Measurements from ENCODE around the gene NOP9. TPM values are rescaled to one million over a fixed set of nuclear protein-coding genes. Genes with fewer than 3 reads are reported as not detected.
A peak's percentile ranks its signal among the peaks of the same experiment; 100 is the strongest.

The NOP9 gene
- total RNA-seq, 1 experiment from 2014 or later: 32.4 TPM

DNA sequence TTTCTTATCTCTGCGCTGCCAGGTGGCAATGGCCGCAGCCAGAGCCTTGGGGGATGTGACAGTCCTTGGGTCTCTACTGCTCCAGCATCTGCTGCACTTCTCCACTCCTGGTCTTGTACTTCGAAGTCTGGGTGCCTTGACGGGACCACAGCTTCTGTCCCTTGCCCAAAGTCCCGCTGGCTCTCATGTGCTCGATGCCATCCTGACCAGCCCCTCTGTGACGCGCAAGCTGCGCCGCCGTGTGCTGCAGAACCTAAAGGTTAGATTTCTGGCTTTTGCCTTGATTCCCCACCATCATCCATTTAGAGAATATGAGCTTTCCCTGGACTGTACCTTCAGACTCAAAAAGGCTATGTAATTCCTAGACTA lies 4.4 kb downstream of the NOP9 start:
- Histone ChIP-seq H3K36me3 (replicated peaks; ENCODE audit: control insufficient read depth, insufficient read depth, low read length) (peaks cover 47% of the 10 kb centered on the region), H3K27me3 (ENCODE audit: control insufficient read depth, insufficient read depth, low read length) (no peaks in the 10 kb centered on the region), H3K4me3 (ENCODE audit: insufficient read depth, low read depth, low read length) (no peak overlapping the region)
- no peak for DNase-seq

DNA sequence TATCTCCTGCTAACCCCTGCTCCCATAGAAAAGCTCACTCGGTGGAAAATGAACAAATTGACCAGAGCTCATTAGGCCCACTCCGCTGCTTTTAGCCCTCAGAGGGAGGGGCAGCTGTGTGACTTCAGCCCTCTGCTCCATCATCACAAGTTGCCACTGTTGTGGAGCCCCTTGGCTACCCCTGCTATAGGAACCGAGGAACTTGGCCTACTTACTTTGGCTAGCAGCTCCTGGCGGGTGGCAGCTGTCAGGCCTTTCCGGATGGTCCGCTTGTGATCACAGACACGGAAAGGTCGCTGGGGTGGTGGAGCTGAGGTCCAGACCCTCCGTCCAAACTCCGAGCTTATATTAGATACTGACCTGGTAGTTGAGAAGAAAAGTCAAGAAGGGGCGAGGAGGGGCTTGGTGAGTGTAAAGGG lies 7.5 kb downstream of the NOP9 start:
- H3K27me3 ChIP-seq (ENCODE audit: control insufficient read depth, insufficient read depth, low read length): no peaks in the 10 kb centered on the region
- peaks cover 42% of the 10 kb centered on the region for H3K36me3 ChIP-seq (replicated peaks; ENCODE audit: control insufficient read depth, insufficient read depth, low read length)
- no peak overlapping the region for H3K4me3 ChIP-seq (ENCODE audit: insufficient read depth, low read depth, low read length)
- DNase-seq: no peak

DNA sequence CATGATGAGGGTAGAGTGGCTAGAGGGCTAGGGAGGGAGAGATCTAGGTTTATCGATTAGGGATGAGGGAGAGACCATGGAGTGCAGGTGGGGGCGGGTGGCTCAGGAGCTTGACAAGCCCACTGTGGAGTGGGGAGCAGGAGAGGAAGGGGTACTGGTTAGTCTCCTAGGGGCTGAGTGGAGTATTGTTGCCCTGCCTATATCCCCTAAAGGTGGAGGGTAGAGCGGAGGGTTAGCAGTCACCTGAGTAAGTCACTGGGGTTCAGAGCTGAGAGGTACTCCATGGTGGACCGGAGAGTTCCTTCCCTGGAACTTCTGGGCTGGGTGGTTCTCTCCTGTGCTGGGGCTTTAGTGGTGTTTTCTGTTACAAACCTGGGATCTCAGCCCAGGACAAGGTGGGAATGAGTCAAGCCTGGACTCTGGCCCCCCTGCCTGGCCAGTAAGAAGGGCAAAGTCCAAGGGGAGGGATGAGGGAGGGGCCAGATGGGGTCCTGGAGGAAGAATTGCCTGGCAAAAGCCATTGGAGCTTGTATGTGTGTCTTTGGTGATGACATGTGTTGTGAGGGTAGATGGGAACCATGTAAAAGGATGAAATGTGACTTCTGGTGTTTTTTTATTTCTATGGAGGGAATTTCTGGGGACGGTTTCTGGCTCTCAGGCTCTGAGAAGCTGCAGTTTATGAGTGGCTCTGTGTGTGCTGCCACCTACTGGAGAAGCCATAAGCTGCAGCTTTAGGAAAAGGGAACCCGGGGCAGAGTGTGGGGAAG lies 8.1 kb downstream of the NOP9 start, which contains the start of gene CIDEB:
Gene CIDEB, minus strand, starts transcription at position 403 of the 767 bp plus-strand sequence. Its CDS starts 119 bp downstream, at position 284.
- H3K27me3 ChIP-seq (ENCODE audit: control insufficient read depth, insufficient read depth, low read length): no peaks in the 10 kb centered on the region
- peak; percentile 90 for DNase-seq
- no peak within 1 kb of the TSS for H3K4me3 ChIP-seq (ENCODE audit: insufficient read depth, low read depth, low read length)
- peaks cover 36% of the 10 kb centered on the region for H3K36me3 ChIP-seq (replicated peaks; ENCODE audit: control insufficient read depth, insufficient read depth, low read length)

DNA sequence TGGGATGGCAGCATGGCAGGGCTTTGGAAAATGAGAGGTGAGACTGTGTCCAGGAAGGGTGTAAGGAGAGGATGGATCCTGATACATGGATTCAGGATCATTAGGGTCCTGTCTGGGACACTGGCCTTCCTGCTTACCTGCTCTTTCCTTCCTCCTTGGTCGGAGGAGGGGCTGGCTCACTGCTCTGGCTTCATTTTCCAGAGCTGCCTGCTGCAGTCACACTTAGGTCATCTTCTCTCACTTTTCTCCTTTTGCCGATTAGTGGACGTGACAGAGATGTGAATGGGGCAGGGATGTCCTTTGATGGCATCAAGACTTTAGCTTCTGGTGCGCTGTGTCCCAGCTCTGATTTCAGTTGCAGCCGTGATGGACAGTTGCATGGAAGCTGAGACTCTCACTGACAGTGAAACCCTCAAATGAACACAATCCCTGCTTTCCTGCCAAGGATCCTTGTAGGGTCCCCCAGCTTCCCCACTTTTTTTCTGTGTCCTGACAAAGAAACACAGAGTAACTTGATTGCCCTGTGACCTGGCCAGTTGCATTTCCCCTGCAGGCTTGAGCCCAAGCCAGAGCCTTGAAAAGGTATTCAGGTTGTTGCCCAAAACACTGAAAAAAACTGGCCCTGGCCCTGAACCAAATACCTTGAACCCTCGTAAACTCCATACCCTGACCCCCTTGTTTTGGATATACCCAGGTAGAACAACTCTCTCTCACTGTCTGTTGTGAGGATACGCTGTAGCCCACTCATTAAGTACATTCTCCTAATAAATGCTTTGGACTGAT lies 8.9 kb downstream of the NOP9 start:
- no peak for DNase-seq
- Histone ChIP-seq H3K27me3 (ENCODE audit: control insufficient read depth, insufficient read depth, low read length) (no peaks in the 10 kb centered on the region), H3K36me3 (replicated peaks; ENCODE audit: control insufficient read depth, insufficient read depth, low read length) (peaks cover 32% of the 10 kb centered on the region), H3K4me3 (ENCODE audit: insufficient read depth, low read depth, low read length) (no peak overlapping the region)

DNA sequence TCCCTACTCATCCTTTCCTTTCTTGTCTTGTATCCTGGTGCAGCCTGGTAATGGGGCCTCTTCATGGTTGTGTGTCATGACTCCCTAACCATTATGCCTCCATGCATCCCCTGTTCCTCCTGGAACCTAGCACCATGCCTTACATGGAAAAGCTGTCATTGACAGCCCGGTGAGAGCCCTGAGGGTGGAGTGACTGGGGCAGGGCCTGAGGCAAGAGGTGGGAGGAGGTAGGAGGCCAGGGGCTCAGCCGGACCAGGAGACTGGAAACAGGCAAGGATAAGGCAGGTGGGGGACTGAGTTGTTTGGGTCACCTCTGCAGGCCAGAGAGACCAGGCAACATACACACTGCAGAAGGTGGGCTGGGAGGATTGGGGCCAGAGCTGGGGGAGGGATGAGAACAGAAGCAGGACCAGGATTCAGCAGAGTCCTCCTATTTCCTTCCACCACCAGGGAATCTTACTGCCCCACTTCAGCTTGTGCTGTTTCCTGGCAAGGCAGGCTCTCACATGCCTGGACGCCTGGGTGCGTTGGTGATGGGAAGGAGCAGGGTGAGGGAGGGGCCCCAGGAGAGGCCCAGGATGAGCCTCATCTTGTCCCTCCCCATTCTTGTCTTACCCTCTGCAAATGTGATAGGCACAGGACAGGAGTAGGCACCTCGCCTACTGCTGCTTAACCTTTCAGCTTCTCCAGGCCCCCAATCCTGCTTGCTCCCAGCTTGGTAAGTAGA lies 10.1 kb downstream of the NOP9 start, which contains the start of gene LTB4R2:
Gene LTB4R2, plus strand, starts transcription at position 603 of the 727 bp plus-strand sequence. CDS start 525 bp downstream, outside the sequence.
- Histone ChIP-seq H3K4me3 (ENCODE audit: insufficient read depth, low read depth, low read length) (no peak within 1 kb of the TSS), H3K27me3 (ENCODE audit: control insufficient read depth, insufficient read depth, low read length) (no peaks in the 10 kb centered on the region)
- no peak for DNase-seq

DNA sequence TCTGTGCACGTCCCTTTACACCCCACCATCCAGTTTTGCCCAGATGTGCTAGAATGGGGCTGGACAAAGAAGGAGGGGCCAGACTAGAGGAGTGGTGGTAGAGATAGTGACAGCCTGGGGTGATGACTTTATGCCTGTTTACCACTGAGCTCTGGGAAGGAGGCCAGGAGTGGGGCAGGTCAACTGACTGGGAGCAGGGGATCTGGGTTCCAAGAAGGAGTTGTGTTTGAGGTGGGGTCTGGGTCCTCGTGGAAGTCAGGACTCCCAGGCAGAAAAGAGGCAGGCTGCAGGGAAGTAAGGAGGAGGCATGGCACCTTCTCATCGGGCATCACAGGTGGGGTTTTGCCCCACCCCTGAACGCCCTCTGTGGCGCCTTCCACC lies 10.6 kb downstream of the NOP9 start:
- Histone ChIP-seq H3K27me3 (ENCODE audit: control insufficient read depth, insufficient read depth, low read length) (no peaks in the 10 kb centered on the region), H3K4me3 (ENCODE audit: insufficient read depth, low read depth, low read length) (no peak overlapping the region), H3K36me3 (replicated peaks; ENCODE audit: control insufficient read depth, insufficient read depth, low read length) (peaks cover 18% of the 10 kb centered on the region)
- DNase-seq: no peak

More for the DNA sequence above, 10.1 kb downstream of the NOP9 start, which contains the start of gene LTB4R2:
- peaks cover 22% of the 10 kb centered on the region for H3K36me3 ChIP-seq (replicated peaks; ENCODE audit: control insufficient read depth, insufficient read depth, low read length)

DNA sequence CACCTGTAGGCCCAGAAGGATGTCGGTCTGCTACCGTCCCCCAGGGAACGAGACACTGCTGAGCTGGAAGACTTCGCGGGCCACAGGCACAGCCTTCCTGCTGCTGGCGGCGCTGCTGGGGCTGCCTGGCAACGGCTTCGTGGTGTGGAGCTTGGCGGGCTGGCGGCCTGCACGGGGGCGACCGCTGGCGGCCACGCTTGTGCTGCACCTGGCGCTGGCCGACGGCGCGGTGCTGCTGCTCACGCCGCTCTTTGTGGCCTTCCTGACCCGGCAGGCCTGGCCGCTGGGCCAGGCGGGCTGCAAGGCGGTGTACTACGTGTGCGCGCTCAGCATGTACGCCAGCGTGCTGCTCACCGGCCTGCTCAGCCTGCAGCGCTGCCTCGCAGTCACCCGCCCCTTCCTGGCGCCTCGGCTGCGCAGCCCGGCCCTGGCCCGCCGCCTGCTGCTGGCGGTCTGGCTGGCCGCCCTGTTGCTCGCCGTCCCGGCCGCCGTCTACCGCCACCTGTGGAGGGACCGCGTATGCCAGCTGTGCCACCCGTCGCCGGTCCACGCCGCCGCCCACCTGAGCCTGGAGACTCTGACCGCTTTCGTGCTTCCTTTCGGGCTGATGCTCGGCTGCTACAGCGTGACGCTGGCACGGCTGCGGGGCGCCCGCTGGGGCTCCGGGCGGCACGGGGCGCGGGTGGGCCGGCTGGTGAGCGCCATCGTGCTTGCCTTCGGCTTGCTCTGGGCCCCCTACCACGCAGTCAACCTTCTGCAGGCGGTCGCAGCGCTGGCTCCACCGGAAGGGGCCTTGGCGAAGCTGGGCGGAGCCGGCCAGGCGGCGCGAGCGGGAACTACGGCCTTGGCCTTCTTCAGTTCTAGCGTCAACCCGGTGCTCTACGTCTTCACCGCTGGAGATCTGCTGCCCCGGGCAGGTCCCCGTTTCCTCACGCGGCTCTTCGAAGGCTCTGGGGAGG lies 11.3 kb downstream of the NOP9 start, which contains the start of gene LTB4R:
Gene LTB4R, plus strand, starts transcription at position 857 of the 959 bp plus-strand sequence. CDS start 4,150 bp downstream, outside the sequence.
- H3K4me3 ChIP-seq (ENCODE audit: insufficient read depth, low read depth, low read length): no peak within 1 kb of the TSS
- peaks cover 13% of the 10 kb centered on the region for H3K36me3 ChIP-seq (replicated peaks; ENCODE audit: control insufficient read depth, insufficient read depth, low read length)
- H3K27me3 ChIP-seq (ENCODE audit: control insufficient read depth, insufficient read depth, low read length): no peaks in the 10 kb centered on the region
- no peak for DNase-seq

DNA sequence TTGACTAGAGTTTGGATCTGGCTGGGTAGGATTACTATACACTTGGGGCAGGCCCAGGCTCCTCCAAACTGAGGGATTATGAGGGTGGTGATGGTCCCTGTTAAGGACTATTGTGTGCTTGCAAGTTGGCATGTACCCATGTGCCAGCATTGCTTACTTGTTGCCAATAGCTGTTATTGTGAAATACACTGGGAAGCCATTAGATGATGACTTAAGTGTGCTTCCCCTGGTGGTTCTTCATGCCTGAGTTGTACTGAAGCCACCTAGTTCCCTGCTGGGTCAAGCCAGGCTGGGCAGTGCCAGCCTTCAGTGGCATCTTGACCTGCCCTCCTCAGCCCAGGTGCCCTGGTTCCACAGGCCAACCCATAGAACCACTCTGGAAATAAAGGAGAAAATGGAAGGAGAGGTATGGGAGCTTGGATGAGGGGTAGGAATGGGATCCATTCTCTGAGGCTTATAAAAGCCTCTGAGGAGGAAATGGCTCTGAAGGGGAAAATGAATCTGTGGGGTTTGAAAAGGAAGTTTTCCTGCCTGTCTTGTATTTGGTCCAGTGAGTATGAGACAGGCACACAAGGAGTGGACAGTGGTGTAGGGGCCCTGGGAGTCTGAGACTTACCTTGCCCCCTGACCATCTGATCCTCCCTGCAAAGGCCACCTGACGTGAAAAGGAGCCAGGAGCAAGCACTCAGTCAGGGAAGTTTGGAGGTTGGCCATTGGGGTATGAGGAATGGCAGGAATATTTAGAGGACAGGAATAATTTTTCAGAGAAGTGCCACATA lies 12.4 kb downstream of the NOP9 start:
- peaks cover 3% of the 10 kb centered on the region for H3K27me3 ChIP-seq (ENCODE audit: control insufficient read depth, insufficient read depth, low read length)
- H3K4me3 ChIP-seq (ENCODE audit: insufficient read depth, low read depth, low read length): no peak overlapping the region
- DNase-seq: no peak
- H3K36me3 ChIP-seq (replicated peaks; ENCODE audit: control insufficient read depth, insufficient read depth, low read length): peaks cover 5% of the 10 kb centered on the region

DNA sequence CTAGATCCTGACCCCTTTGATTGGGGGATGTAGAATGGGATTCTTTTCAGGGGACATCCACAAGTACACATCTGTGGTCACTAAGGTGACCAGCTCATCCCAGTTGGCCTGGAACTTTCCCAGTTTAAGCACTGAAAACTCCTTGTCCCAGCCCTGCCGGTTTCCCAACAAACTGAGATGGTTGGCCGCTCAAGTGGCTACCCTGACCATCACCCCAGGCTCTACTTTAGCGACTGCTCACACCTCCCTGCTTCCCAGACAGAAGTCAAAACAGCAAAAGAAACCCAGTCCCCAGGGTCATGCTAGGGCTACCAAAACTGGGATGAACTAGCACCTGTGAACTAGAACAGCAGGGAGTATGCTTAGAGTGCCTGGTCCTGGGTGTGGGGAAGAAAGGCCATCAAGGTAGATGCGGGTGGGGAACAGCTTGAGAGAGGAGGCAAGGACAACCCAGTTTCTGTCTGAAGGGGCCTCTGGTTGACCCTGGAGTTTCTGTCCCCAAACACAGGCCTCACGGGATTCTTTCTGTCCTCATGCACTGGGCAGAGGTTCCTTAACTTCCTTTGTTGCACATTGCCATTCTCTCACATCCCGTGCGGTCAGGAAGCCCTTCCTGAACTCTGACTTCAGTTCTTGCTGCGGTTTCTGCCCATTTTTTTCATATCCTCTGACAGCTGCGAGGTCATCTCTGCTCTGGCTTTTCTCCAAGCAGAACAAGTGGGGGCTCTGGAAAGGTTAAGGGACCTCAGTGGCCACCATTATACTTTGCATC lies 13.3 kb downstream of the NOP9 start:
- Histone ChIP-seq H3K36me3 (replicated peaks; ENCODE audit: control insufficient read depth, insufficient read depth, low read length) (peaks cover 5% of the 10 kb centered on the region), H3K4me3 (ENCODE audit: insufficient read depth, low read depth, low read length) (no peak overlapping the region), H3K27me3 (ENCODE audit: control insufficient read depth, insufficient read depth, low read length) (peaks cover 4% of the 10 kb centered on the region)
- DNase-seq: no peak

DNA sequence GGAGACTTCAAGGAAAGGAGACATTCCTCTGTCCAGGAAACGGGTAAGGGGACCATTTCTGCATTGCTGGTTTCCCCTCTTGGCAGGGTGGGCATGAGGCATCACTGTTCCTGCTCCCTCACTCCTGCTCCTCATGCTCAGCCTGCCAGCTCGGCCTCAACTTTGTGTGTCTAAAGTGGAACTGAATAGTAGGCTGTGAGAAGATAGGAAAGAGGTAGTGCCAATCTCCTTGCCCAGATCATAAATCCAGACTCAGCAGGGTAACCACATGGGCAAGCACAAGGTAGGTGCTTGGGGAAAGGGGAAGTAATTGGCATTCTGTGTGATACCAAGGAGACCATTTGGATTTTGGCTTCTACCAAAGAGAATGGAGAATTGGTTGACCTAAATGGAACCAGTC lies 14.3 kb downstream of the NOP9 start:
- Histone ChIP-seq H3K4me3 (ENCODE audit: insufficient read depth, low read depth, low read length) (no peak overlapping the region), H3K36me3 (replicated peaks; ENCODE audit: control insufficient read depth, insufficient read depth, low read length) (0 out of 2 replicates have a peak, but pooled peaks cover 1% of the 10 kb centered on the region), H3K27me3 (ENCODE audit: control insufficient read depth, insufficient read depth, low read length) (peaks cover 10% of the 10 kb centered on the region)
- no peak for DNase-seq

DNA sequence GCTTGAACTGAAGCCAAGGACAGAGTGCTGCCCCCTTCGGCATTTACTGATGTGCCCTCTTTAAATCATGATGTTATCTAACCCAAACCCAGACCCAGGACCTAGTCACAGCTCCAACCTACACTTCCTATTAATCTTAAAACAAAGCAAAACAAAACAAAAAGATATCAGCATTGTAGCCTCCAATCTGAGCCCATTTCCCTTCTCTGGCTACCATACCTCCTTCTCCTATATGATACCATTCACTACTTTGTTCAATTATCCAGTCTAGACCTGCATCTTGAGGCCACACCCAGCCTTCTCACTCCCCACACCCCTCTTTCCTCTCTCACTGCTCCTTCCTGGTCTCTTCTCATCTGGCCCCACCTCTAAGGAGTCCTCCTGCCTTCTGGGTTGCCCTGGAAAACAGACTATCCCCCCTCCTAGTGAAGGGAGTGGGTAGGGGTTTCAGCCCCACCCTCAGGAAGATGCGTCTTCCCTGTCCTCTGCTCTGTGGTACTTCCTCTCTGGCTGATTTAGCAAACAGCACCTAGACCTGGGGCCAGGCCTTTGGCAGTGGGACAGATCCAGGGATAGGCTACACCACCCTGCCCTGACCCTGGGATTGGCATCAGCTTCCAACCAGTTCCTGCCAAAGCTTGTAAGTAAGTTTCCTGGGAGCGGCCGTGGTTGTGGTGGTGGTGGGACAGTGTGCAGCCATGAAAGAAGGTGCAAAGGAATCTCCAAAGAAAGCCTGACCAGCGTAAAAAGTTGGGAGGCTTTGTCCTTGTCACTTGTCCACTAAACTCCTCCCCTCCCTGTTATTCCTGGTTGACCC lies 14.9 kb downstream of the NOP9 start:
- no peak for DNase-seq
- Histone ChIP-seq H3K4me3 (ENCODE audit: insufficient read depth, low read depth, low read length) (no peak overlapping the region), H3K36me3 (replicated peaks; ENCODE audit: control insufficient read depth, insufficient read depth, low read length) (0 out of 2 replicates have a peak, but pooled peaks cover 1% of the 10 kb centered on the region), H3K27me3 (ENCODE audit: control insufficient read depth, insufficient read depth, low read length) (peaks cover 15% of the 10 kb centered on the region)
